Measurements from ENCODE around the gene PPIG. TPM values are rescaled to one million over a fixed set of nuclear protein-coding genes. Genes with fewer than 3 reads are reported as not detected.
A peak's percentile ranks its signal among the peaks of the same experiment; 100 is the strongest.
"Not testable (repeated sequence)": the region's sequence is repeated elsewhere in the genome, so short reads cannot be mapped to it uniquely, and the experiment has no call there.

The PPIG gene
- polyA plus RNA-seq, 1 experiment, result 11.7 TPM

DNA sequence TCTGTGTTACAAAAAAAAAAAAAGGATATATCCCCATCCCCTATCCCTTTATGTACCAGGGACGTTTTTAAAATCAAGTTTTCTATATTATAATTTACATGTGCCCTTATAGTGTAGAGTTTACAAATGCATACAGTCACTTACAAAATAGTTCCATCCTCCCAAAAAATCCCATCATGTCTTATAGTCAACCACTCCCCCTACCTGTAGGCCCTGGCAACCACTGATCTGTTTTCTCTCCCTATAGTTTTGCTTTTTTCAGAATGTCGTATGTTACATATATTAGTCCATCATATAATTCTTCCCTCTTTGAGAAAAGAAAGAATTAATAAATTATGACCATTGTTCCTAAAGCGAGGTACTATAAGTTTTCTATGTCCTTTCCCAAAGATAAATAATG lies 92.2 kb downstream of the PPIG start:
- no peak for DNase-seq (ENCODE audit: low read depth)
- no peaks in the 10 kb centered on the region for H3K36me3 ChIP-seq (ENCODE audit: control insufficient read depth, insufficient read depth, low read length)
- no peaks in the 10 kb centered on the region for H3K27me3 ChIP-seq (ENCODE audit: control insufficient read depth, insufficient read depth, low read length)
- POLR2A ChIA-PET, result no interaction called here
- TF ChIP-seq, protein P1, sequence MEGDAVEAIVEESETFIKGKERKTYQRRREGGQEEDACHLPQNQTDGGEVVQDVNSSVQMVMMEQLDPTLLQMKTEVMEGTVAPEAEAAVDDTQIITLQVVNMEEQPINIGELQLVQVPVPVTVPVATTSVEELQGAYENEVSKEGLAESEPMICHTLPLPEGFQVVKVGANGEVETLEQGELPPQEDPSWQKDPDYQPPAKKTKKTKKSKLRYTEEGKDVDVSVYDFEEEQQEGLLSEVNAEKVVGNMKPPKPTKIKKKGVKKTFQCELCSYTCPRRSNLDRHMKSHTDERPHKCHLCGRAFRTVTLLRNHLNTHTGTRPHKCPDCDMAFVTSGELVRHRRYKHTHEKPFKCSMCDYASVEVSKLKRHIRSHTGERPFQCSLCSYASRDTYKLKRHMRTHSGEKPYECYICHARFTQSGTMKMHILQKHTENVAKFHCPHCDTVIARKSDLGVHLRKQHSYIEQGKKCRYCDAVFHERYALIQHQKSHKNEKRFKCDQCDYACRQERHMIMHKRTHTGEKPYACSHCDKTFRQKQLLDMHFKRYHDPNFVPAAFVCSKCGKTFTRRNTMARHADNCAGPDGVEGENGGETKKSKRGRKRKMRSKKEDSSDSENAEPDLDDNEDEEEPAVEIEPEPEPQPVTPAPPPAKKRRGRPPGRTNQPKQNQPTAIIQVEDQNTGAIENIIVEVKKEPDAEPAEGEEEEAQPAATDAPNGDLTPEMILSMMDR (IDR thresholded peaks at IDR 0.05; ENCODE audit: insufficient read depth, low read depth, low read length), result peak; percentile 10; the same call in 1 of the 2 replicates
- no peak overlapping the region for H3K4me3 ChIP-seq (ENCODE audit: low read depth, low read length)
- CTCF ChIA-PET, result no interaction called here

DNA sequence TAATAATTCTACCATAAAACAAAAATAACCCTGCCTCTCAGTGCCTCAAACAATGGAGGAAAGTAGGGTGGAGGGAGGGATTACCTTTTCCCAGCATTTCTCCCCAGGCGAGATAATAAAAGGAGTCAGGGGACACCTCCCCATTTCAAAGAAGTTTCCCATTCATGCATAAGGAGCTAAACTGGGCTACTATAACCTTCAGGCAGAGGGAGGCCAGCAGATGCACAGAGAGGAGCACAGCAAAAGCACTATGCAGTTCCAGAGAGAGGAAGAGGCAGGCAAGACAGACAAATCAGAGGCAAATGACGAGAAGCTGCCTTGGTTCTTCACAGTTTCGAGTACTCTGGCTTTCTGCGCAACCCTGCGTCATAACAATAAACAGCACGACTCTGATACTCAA lies 92.7 kb downstream of the PPIG start:
- TF ChIP-seq, protein P1 (IDR thresholded peaks at IDR 0.05; ENCODE audit: insufficient read depth, low read depth, low read length), result no peak
- no peaks in the 10 kb centered on the region for H3K36me3 ChIP-seq (ENCODE audit: control insufficient read depth, insufficient read depth, low read length)
- ChIA-PET CTCF (interaction anchor here (1.3 kb wide), 1 partner anchor 8 kb away, joined by 3 read pairs; no protein-coding TSS in a partner anchor), POLR2A (no interaction called here)
- H3K27me3 ChIP-seq (ENCODE audit: control insufficient read depth, insufficient read depth, low read length), result no peaks in the 10 kb centered on the region
- no peak for DNase-seq (ENCODE audit: low read depth)
- no peak overlapping the region for H3K4me3 ChIP-seq (ENCODE audit: low read depth, low read length)

DNA sequence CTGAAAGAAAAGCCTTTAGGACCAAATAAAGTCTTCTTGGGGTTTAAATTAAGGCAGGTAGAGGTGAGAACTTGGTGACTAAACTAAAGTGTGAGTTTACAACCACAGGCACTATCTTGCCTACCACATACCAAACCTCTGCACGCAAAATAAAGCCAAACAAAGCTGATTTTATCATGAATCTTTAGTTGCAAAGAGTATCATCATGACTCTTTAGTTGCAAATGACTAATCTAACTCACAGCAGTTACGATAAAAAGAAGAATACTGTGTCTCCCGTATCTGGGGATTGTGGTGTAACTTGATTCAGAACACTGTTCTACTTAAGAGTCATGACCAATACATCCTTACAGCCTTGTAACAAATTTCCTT lies 98.9 kb downstream of the PPIG start:
- ChIA-PET CTCF (interaction anchor here (0.8 to 1.4 kb wide), 2 partner anchors 11 to 17 kb away, joined by 3 to 4 read pairs; partner anchors contain the start of genes CFAP210 and PHOSPHO2), POLR2A (no interaction called here)
- TF ChIP-seq, protein P1 (IDR thresholded peaks at IDR 0.05; ENCODE audit: insufficient read depth, low read depth, low read length), result no peak
- DNase-seq (ENCODE audit: low read depth), result no peak
- H3K27me3 ChIP-seq (ENCODE audit: control insufficient read depth, insufficient read depth, low read length), result no peaks in the 10 kb centered on the region
- H3K36me3 ChIP-seq (ENCODE audit: control insufficient read depth, insufficient read depth, low read length), result no peaks in the 10 kb centered on the region
- no peak overlapping the region for H3K4me3 ChIP-seq (ENCODE audit: low read depth, low read length)

DNA sequence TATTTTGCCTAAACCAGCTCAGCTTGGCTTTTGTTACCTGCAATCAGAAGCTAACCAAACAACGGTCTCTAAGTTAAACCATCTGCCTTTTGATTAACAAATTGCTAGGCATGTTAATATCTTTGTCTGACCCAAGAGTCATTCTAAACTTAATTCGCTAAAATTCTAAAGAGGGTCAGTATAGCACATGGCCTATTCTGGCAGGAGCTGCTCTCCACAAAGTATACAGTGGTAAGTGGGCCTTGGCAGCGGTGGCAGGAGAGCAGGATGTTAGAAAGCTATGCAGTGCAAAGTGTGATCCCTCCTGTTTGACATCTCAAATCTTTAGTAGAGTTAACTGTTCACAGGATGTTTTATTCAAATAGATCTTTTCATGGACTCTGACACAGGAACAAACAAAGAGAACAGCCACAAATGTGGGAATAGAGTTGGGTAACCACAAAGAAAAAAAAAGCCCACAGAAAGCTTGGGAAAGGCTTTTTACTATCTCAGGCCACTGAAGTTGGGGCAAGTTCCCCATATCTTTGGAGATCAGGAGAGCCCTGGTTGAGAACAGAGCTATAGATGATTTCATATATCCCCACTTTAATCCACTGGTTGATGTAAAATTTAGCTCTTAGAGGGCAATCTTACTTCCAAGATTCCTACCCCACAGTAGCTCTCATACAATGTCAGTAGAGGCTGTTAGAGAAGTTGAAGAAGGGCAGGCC lies 99.4 kb downstream of the PPIG start:
- TF ChIP-seq, protein P1 (IDR thresholded peaks at IDR 0.05; ENCODE audit: insufficient read depth, low read depth, low read length), result no peak
- DNase-seq (ENCODE audit: low read depth), result no peak
- Histone ChIP-seq H3K36me3 (ENCODE audit: control insufficient read depth, insufficient read depth, low read length) (no peaks in the 10 kb centered on the region), H3K27me3 (ENCODE audit: control insufficient read depth, insufficient read depth, low read length) (no peaks in the 10 kb centered on the region), H3K4me3 (ENCODE audit: low read depth, low read length) (no peak overlapping the region)
- ChIA-PET CTCF (interaction anchor here (0.8 to 1.4 kb wide), 2 partner anchors 10 to 18 kb away, joined by 3 to 4 read pairs; partner anchors contain the start of genes CFAP210 and PHOSPHO2), POLR2A (no interaction called here)

DNA sequence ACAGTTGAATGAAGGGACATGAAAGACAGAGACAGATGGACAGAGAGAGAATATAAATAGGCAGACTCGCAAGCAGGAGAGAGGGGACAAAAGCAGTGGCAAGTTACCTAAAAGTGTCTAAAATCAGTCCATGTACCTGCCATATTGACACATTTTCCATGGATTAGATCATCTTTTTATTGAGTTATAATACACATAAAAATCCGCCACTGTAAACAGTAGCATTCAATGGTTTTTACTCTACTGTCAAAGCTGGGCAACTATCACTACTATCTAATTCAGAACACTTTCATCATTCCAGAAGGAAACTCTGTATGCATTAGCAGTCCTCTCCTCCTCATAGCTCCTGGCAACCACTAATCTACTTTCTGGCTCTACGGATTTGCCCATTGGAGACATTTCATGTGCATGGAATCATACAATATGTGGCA lies 100.0 kb downstream of the PPIG start:
- H3K27me3 ChIP-seq (ENCODE audit: control insufficient read depth, insufficient read depth, low read length), result no peaks in the 10 kb centered on the region
- CTCF ChIA-PET, result interaction anchor here (0.8 to 1.4 kb wide), 2 partner anchors 10 to 18 kb away, joined by 3 to 4 read pairs; partner anchors contain the start of genes CFAP210 and PHOSPHO2
- TF ChIP-seq, protein P1 (IDR thresholded peaks at IDR 0.05; ENCODE audit: insufficient read depth, low read depth, low read length), result no peak
- POLR2A ChIA-PET, result no interaction called here
- H3K4me3 ChIP-seq (ENCODE audit: low read depth, low read length), result no peak overlapping the region
- no peaks in the 10 kb centered on the region for H3K36me3 ChIP-seq (ENCODE audit: control insufficient read depth, insufficient read depth, low read length)
- no peak for DNase-seq (ENCODE audit: low read depth)

DNA sequence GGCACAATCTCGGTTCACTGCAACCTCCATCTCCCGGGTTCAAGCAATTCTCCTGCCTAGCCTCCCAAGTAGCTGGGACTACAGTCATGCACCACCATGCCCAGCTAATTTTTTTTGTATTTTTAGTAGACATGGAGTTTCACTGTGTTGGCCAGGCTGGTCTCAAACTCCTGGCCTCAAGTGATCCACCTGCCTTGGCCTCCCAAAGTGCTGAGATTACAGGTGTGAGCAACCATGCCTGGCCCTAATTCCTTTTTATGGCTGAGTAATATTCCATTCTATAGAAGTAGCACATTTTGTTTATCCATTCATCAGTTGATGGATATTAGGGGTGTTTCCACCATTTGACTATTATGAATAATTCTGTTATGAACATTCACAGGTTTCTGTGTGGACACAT lies 100.6 kb downstream of the PPIG start:
- DNase-seq (ENCODE audit: low read depth); POLR2A ChIA-PET; H3K4me3 ChIP-seq (ENCODE audit: low read depth, low read length); H3K36me3 ChIP-seq (ENCODE audit: control insufficient read depth, insufficient read depth, low read length); H3K27me3 ChIP-seq (ENCODE audit: control insufficient read depth, insufficient read depth, low read length): not testable (repeated sequence)
- CTCF ChIA-PET, result interaction anchor here (1.2 kb wide), 1 partner anchor 19 kb away, joined by 3 read pairs; no protein-coding TSS in a partner anchor

DNA sequence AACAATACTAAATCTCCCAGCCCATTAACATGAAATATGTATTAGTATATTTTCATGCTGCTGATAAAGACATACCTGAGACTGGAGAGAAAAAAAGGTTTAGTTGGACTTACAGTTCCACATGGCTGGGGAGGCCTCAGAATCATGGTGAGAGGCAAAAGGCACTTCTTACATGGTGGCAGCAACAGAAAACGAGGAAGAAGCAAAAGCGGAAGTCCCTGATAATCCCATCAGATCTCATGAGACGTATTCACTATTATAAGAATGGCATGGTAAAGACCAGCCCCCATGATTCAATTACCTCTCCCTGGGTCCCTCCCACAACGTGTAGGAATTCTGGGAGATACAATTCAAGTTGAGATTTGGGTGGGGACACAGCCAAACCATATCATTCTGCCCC lies 102.7 kb downstream of the PPIG start:
- POLR2A ChIA-PET; DNase-seq (ENCODE audit: low read depth); CTCF ChIA-PET: not testable (repeated sequence)

DNA sequence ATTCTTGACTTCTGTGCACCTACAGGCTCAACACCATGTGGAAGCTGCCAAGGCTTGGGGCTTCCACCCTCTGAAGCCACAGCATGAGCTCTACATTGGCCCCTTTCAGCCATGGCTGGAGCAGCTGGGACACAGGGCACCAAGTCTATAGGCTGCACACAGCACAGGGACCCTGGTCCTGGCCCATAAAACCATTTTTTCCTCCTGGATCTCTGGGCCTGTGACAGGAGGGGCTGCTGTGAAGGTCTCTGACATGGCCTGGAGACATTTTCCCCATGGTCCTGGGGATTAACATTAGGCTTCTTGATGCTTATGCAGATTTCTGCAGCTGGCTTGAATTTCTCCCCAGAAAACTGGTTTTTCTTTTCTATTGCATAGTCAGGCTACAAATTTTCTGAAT lies 103.8 kb downstream of the PPIG start:
- CTCF ChIA-PET; POLR2A ChIA-PET; H3K36me3 ChIP-seq (ENCODE audit: control insufficient read depth, insufficient read depth, low read length); DNase-seq (ENCODE audit: low read depth); H3K4me3 ChIP-seq (ENCODE audit: low read depth, low read length); H3K27me3 ChIP-seq (ENCODE audit: control insufficient read depth, insufficient read depth, low read length): not testable (repeated sequence)

More for the DNA sequence above, 102.7 kb downstream of the PPIG start:
- not testable (repeated sequence) for H3K27me3 ChIP-seq (ENCODE audit: control insufficient read depth, insufficient read depth, low read length); H3K36me3 ChIP-seq (ENCODE audit: control insufficient read depth, insufficient read depth, low read length); H3K4me3 ChIP-seq (ENCODE audit: low read depth, low read length)
